Fibroblast of gingiva (primary cell): ENCODE measurements around the gene SPRED1.

Source experiments
- DNase-seq: peaks from one replicate; pipeline ENCODE4 v3.0.0-alpha.2; 2011; ENCODE audit warnings: low read depth

The SPRED1 gene

GRCh38 chr15:38281031-38281430, 28.4 kb downstream of the SPRED1 start:
- no peak for DNase-seq

- DNase-seq = no peak
Observed at GRCh38 chr15:38283010-38283409, 30.4 kb downstream of the SPRED1 start.

- DNase-seq = no peak
Observed at GRCh38 chr15:38285456-38285855, 32.8 kb downstream of the SPRED1 start.

- no peak for DNase-seq
Observed at GRCh38 chr15:38294126-38294525, 41.5 kb downstream of the SPRED1 start.

GRCh38 chr15:38297623-38298388, 45.2 kb downstream of the SPRED1 start:
- peak; percentile 53 for DNase-seq

GRCh38 chr15:38299216-38299615, 46.6 kb downstream of the SPRED1 start:
- DNase-seq = peak; percentile 79

GRCh38 chr15:38300395-38300794, 47.8 kb downstream of the SPRED1 start:
- peak; percentile 20 for DNase-seq

GRCh38 chr15:38304481-38304880, 51.8 kb downstream of the SPRED1 start:
- DNase-seq = peak; percentile 53

- no peak for DNase-seq
Observed at GRCh38 chr15:38307251-38307650, 54.6 kb downstream of the SPRED1 start.

GRCh38 chr15:38307861-38308641, 55.4 kb downstream of the SPRED1 start:
- DNase-seq = no peak

GRCh38 chr15:38308797-38309196, 56.2 kb downstream of the SPRED1 start:
- no peak for DNase-seq

- no peak for DNase-seq
Observed at GRCh38 chr15:38312190-38312589, 59.6 kb downstream of the SPRED1 start.

GRCh38 chr15:38316311-38316710, 63.7 kb downstream of the SPRED1 start:
- DNase-seq = no peak

- no peak for DNase-seq
Observed at GRCh38 chr15:38320181-38320580, 67.5 kb downstream of the SPRED1 start.

- no peak for DNase-seq
Observed at GRCh38 chr15:38320866-38321265, 68.2 kb downstream of the SPRED1 start.

GRCh38 chr15:38323895-38324294, 71.3 kb downstream of the SPRED1 start:
- no peak for DNase-seq

- no peak for DNase-seq
Observed at GRCh38 chr15:38324939-38325647, 72.5 kb downstream of the SPRED1 start.

GRCh38 chr15:38325648-38325990, 73.0 kb downstream of the SPRED1 start:
- DNase-seq = peak; percentile 38

GRCh38 chr15:38332711-38333110, 80.1 kb downstream of the SPRED1 start:
- DNase-seq = no peak

GRCh38 chr15:38335116-38335515, 82.5 kb downstream of the SPRED1 start:
- no peak for DNase-seq

- DNase-seq = no peak
Observed at GRCh38 chr15:38344351-38344750, 91.7 kb downstream of the SPRED1 start.

GRCh38 chr15:38349251-38349650, 96.6 kb downstream of the SPRED1 start:
- DNase-seq = no peak

GRCh38 chr15:38351466-38351865, 98.8 kb downstream of the SPRED1 start:
- no peak for DNase-seq
